ENCODE measurements around the gene BPIFB3. TPM values are rescaled to one million over a fixed set of nuclear protein-coding genes. Genes with fewer than 3 reads are reported as not detected.
A peak's percentile ranks its signal among the peaks of the same experiment; 100 is the strongest.

Gene BPIFB3
- total and polyA plus RNA-seq, 2 of the 13 experiments (the other 11 are each of a cell fraction or from before 2014, with no cell fraction given): 0.09 TPM; not detected in 1

- TF ChIP-seq ZBTB33 (CRISPR knock-in tag; IDR thresholded peaks at IDR 0.05) (peak; percentile 80), SMAD3 (CRISPR knock-in tag; IDR thresholded peaks at IDR 0.05) (peak; percentile 93), HOXA5 (CRISPR knock-in tag; IDR thresholded peaks at IDR 0.05) (peak; percentile 82; the same call in 1 of the 2 replicates), TGIF2 (CRISPR knock-in tag; IDR thresholded peaks at IDR 0.05) (peak; percentile 46; the same call in 1 of the 2 replicates), ZNF550 (CRISPR knock-in tag; IDR thresholded peaks at IDR 0.05; ENCODE audit: borderline replicate concordance) (peak; percentile 89; the same call in 1 of the 2 replicates), MXD4 (CRISPR knock-in tag; IDR thresholded peaks at IDR 0.05) (peak; percentile 91), HMGXB4 (CRISPR knock-in tag; IDR thresholded peaks at IDR 0.05; ENCODE audit: borderline replicate concordance in 1 of 2, low read depth in 1 of 2) (peak; percentile 70 to 93; a peak in 3 of 4 replicates), ZNF224 (CRISPR knock-in tag; IDR thresholded peaks at IDR 0.05) (0 out of 2 replicates have a peak, but pooled peaks have one; percentile 3), KLF9 (CRISPR knock-in tag; IDR thresholded peaks at IDR 0.05; ENCODE audit: low read depth) (0 out of 2 replicates have a peak, but pooled peaks have one; percentile 61), HOMEZ (CRISPR knock-in tag; IDR thresholded peaks at IDR 0.05; ENCODE audit: low read depth) (peak; percentile 71; the same call in 1 of the 2 replicates), ZBTB25 (CRISPR knock-in tag; IDR thresholded peaks at IDR 0.05) (peak; percentile 85), NFATC3 (CRISPR knock-in tag; IDR thresholded peaks at IDR 0.05) (0 out of 2 replicates have a peak, but pooled peaks have one; percentile 73), GATAD2A (CRISPR knock-in tag; IDR thresholded peaks at IDR 0.05) (peak; percentile 69), ZNF547 (CRISPR knock-in tag; IDR thresholded peaks at IDR 0.05) (peak; percentile 54; the same call in 1 of the 2 replicates), ZBTB49 (CRISPR knock-in tag; IDR thresholded peaks at IDR 0.05; ENCODE audit: borderline replicate concordance) (peak; percentile 71; the same call in 1 of the 2 replicates), ETV5 (CRISPR knock-in tag; IDR thresholded peaks at IDR 0.05; ENCODE audit: borderline replicate concordance) (peak; percentile 73), ZBTB20 (CRISPR knock-in tag; IDR thresholded peaks at IDR 0.05; ENCODE audit: borderline replicate concordance, low read depth) (peak; percentile 56; the same call in 1 of the 2 replicates), SP140L (CRISPR knock-in tag; IDR thresholded peaks at IDR 0.05; ENCODE audit: borderline replicate concordance) (peak; percentile 93; the same call in 1 of the 2 replicates)
These were observed 42.3 kb downstream of the BPIFB3 start (continued) for GRCh38 chr20:33095902-33096584.
